Cardiac fibroblast (primary cell): ENCODE results near the gene MYO5B.

Experiments used
- DNase-seq, 2 donors: peaks; one replicate each; pipeline versions ENCODE4 v3.0.0 to v3.0.0-alpha.2; 2010; ENCODE audit warnings: low read depth in 2 of 2
- H3K4me3 ChIP-seq, 2 donors: replicated peaks in 1 of 2; 1 replicate in 1 of 2; 2 replicates in 1 of 2; pipeline ENCODE4 v1.5.1; 2011; ENCODE audit warnings: low read depth in 2 of 2, low read length in 2 of 2, mild to moderate bottlenecking in 2 of 2, moderate library complexity in 1 of 2
- TF ChIP-seq, protein P1 (sequence below): IDR thresholded peaks from one replicate; pipeline ENCODE4 v1.5.1; 2011; ENCODE audit warnings: low read depth, mild to moderate bottlenecking, low read length, inconsistent platforms

The MYO5B gene

DNA sequence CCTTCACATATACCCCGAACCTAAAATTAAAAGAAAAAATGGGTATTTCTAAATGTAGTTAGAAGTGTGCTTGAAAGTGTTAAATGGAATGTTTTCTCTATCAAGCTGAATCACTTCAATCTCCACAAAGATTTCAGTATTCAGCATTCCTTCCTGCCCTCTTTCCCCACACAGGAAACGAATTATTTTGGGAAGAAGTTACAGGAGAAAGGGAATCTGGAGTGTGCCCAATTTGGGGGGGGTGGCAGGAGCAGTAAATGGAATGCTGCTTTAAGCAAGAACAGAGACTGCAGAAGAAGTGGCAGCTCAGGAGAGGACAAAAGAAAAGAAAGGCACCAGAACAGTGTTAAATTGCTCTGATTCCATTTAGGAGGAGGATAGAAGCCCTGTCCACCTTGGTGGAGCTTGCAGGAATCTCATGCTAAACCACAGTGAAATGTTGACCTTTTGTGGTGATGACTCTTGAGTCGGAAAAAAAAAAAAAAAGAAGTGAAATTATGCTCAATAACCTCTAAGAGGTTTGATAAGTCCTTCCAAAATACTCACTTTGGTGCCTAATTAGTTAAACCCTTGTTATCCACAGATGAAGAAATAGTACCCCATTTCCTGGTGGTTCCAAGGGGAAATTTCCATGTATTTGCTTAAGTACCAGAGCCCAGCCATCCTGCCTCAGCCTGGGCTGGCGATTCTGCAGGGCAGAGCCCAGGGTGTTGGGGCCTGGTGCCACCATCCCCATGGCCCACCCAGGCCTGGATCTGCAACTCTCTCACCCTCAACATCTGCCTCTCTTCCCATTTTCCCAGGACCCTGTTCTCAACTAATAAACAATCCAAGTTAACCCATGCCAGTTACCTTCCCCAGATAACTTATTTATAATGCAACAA, 56.5 kb downstream of the MYO5B start:
- peak in 1 of 2 donors; percentile 8 for DNase-seq
- no peak overlapping the region for H3K4me3 ChIP-seq
- TF ChIP-seq, protein P1, sequence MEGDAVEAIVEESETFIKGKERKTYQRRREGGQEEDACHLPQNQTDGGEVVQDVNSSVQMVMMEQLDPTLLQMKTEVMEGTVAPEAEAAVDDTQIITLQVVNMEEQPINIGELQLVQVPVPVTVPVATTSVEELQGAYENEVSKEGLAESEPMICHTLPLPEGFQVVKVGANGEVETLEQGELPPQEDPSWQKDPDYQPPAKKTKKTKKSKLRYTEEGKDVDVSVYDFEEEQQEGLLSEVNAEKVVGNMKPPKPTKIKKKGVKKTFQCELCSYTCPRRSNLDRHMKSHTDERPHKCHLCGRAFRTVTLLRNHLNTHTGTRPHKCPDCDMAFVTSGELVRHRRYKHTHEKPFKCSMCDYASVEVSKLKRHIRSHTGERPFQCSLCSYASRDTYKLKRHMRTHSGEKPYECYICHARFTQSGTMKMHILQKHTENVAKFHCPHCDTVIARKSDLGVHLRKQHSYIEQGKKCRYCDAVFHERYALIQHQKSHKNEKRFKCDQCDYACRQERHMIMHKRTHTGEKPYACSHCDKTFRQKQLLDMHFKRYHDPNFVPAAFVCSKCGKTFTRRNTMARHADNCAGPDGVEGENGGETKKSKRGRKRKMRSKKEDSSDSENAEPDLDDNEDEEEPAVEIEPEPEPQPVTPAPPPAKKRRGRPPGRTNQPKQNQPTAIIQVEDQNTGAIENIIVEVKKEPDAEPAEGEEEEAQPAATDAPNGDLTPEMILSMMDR: no peak

DNA sequence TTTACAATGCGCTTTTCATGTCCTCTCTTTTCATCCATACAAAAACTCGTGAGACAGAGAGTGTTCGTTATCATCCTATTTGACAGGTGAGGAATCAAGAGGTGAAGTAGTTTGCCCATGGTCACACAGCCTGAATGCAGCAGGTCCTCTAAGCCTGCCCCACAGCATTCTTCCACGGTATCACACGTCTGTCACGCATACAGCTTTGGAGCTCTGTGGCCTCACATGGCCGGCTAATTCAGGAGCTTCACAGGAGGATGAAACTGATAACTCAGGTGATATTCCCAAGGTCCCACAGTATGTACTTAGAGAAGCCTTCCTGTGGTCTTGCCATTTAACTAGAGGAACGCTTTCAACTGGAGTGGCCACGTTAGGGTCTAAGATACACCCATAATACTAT, 59.0 kb downstream of the MYO5B start:
- TF ChIP-seq, protein P1: no peak
- DNase-seq: no peak
- H3K4me3 ChIP-seq: no peak overlapping the region

DNA sequence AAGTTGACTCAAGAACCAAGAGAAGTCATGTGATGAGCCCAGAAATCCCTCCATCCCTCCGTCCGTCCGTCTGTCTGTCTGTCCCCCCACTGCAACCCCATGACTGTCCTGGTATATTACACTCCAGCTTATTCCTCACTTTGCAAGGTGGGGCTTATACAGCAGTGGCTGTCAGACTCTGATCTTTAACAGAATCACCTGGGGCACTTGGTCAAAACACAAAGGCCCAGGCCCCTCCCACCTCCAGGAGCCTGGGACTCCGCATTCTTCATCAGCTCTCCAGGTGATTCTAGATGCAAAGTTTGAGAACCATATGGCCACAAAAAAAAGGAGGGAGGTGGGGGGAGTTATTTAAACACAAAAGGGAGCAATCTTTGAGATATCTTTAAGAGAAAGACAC, 61.4 kb downstream of the MYO5B start:
- TF ChIP-seq, protein P1: no peak
- DNase-seq: no peak
- H3K4me3 ChIP-seq: no peak overlapping the region

DNA sequence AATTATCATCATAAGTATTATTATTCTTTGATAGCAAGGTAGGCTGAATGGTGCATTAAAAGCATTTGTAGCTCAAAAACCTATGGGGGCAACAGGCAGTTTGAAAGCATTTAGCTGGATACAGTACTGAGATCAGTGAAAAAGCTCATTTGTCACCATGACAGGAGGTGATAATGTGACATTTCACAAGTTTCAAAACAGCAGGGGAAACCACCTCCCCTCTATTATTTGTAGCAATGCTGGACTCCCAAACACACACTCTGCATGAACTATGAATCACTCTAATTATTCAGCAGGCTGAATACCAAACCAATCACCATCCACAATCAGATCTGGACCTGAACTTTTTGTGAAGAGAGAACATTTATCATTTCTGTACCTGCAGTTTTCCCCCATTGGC, 63.4 kb downstream of the MYO5B start:
- TF ChIP-seq, protein P1: no peak
- no peak overlapping the region for H3K4me3 ChIP-seq
- DNase-seq: no peak

DNA sequence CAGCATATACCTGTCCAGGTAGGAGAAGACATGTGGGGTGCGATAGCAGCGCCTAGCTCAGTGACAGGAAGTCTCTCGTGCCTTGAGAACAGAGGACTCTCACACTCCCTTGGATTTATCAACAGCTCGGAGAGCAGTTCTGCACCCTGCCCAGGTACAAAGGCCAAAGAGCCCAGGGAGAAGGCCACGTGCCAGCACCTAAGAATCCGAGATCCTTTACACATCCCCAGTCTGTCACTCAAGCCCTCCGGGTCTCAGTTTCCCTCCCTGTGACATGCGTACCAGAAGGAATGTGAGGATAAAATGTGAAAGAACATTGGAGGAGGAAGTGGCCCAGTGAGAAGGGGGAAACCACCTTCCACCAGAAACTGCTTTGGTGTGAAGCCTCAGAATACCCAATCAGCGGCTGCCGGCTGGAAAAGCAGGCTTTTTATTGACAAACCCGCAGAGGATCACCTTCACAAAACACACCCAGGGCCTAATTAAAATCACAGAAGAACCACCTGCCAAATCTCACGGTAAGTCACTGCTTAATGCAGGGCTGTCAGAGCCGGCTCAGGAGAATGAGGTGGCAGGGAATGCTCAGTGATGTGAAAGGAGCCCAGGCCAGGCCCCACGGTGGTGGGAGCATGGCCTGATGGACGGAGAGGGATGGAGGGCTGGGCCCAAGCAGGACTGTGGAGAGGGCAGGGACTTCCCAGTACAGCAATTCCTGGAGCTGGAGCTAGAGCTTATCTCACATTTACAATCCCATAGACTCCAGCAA, 66.3 kb downstream of the MYO5B start:
- TF ChIP-seq, protein P1: no peak
- no peak for DNase-seq
- H3K4me3 ChIP-seq: no peak overlapping the region

DNA sequence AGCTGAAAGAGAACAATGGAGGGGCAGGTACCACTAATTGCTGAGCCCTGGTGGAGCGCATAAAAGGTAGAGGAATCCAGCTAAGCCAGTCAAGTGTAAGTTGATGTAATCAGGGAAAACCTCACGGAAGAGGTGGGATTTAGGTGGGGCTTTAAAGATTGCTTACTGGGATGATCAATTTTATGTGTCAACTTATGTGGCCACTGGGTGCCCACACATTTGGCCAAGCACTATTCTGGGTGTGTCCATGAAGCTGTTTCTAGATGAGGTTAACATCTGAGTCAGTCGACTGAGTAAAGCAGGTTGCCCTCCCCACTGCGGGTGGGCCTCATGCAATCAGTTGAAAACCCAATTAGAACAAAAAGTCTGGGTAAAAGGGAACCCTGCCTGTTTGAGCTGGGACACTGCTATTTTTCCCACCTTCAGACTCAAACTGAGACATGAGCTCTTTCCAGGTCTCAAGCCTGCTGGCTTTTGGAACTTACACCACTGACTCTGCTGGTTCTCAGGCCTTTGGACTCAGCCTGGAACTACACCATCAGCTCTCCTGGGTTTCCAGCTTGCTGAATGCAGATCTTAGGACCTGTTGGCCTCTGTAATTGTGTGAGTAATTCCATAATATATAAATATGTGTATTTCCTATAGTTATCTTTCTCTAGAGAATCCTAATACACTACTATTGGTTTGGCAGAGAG, 67.3 kb downstream of the MYO5B start:
- DNase-seq: no peak

More for the DNA sequence above, 67.3 kb downstream of the MYO5B start:
- no peak overlapping the region for H3K4me3 ChIP-seq
- TF ChIP-seq, protein P1: no peak
